GM12878 (cell line): Measurements from ENCODE around the gene GPM6B. TPM values are rescaled to one million over a fixed set of nuclear protein-coding genes. Genes with fewer than 3 reads are reported as not detected.

Experiments
- ASH2L ChIP-seq: fragments of 300-600, 200-600 bp; sonication (generic); IDR thresholded peaks from 2 replicates; pipeline ENCODE4 v1.6.1; 2017; ENCODE audit warnings: low read depth, mild to moderate bottlenecking, borderline replicate concordance
- ATF3 ChIP-seq: IDR thresholded peaks from 2 replicates; pipeline ENCODE4 v1.6.1; 2011; ENCODE audit warnings: low read depth, mild to moderate bottlenecking, low read length, moderate library complexity, borderline replicate concordance; ENCODE audit errors: extremely low read depth
- ATF7 ChIP-seq: fragments of 450-650 bp; IDR thresholded peaks from 2 replicates; pipeline ENCODE4 v1.6.1; 2016; ENCODE audit warnings: low read depth, mild to moderate bottlenecking
- BACH1 ChIP-seq: fragments of 450-650 bp; IDR thresholded peaks from 2 replicates; pipeline ENCODE4 v1.6.1; 2017; ENCODE audit warnings: mild to moderate bottlenecking, borderline replicate concordance
- BMI1 ChIP-seq: fragments of 450-650 bp; IDR thresholded peaks from 2 replicates; pipeline ENCODE4 v1.6.1; 2016; ENCODE audit warnings: mild to moderate bottlenecking, moderate library complexity, borderline replicate concordance
- EGR1 ChIP-seq, 2 experiments: IDR thresholded peaks; 1 replicate in 1 of 2; 2 replicates in 1 of 2; pipeline ENCODE4 v1.6.1; 2011 to 2012; ENCODE audit warnings: low read depth in 2 of 2, low read length in 2 of 2, borderline replicate concordance in 1 of 2, mild to moderate bottlenecking in 1 of 2, moderate library complexity in 1 of 2
- EZH2 ChIP-seq: IDR thresholded peaks from 2 replicates; pipeline ENCODE4 v1.6.1; 2012; ENCODE audit warnings: low read depth, mild to moderate bottlenecking, control low read depth, inconsistent platforms, low read length, borderline replicate concordance; ENCODE audit not compliant: control insufficient read depth
- HSF1 ChIP-seq: fragments of 150-350 bp; IDR thresholded peaks from 2 replicates; pipeline ENCODE4 v1.6.1; 2014; ENCODE audit warnings: mild to moderate bottlenecking, low read depth, low read length
- NFYB ChIP-seq: IDR thresholded peaks from 2 replicates; pipeline ENCODE4 v1.6.1; 2011; ENCODE audit warnings: low read depth, mild to moderate bottlenecking, low read length, improper control_type of control experiment, moderate library complexity; ENCODE audit not compliant: insufficient read depth
- PML ChIP-seq: IDR thresholded peaks from 2 replicates; pipeline ENCODE4 v1.6.1; 2012; ENCODE audit warnings: low read length, inconsistent platforms
- REST ChIP-seq: IDR thresholded peaks from 2 replicates; pipeline ENCODE4 v1.6.1; 2012; ENCODE audit warnings: mild to moderate bottlenecking, low read depth, low read length
- SIX5 ChIP-seq: IDR thresholded peaks from 2 replicates; pipeline ENCODE4 v1.6.1; 2011; ENCODE audit warnings: mild to moderate bottlenecking, low read depth, low read length, moderate library complexity; ENCODE audit not compliant: severe bottlenecking
- SMC3 ChIP-seq: IDR thresholded peaks from 2 replicates; pipeline ENCODE4 v1.6.1; 2011; ENCODE audit warnings: low read length, improper control_type of control experiment, borderline replicate concordance
- SREBF2 ChIP-seq: IDR thresholded peaks from 2 replicates; pipeline ENCODE4 v1.6.1; 2012; ENCODE audit warnings: mild to moderate bottlenecking, low read length
- USF1 ChIP-seq: IDR thresholded peaks from 2 replicates; pipeline ENCODE4 v1.6.1; 2011; ENCODE audit warnings: borderline replicate concordance, low read depth, mild to moderate bottlenecking, moderate library complexity, mixed read lengths, low read length; ENCODE audit not compliant: insufficient read depth; ENCODE audit errors: extremely low read length
- WRNIP1 ChIP-seq: IDR thresholded peaks from 2 replicates; pipeline ENCODE4 v1.6.1; 2011; ENCODE audit warnings: low read depth, low read length, improper control_type of control experiment, borderline replicate concordance
- ZNF24 ChIP-seq: fragments of 450-650 bp; IDR thresholded peaks from 2 replicates; pipeline ENCODE4 v1.6.1; 2017; ENCODE audit warnings: antibody characterized with exemption, mild to moderate bottlenecking
- polyA plus RNA-seq, 11 experiments: library from polyadenylated mRNA; depleted of rRNA in 4 of 11; unstranded in 6 of 11; stranded (reverse) in 5 of 11; fragments of >200 nt; fragmentation: Nextera tagmentation in 4 of 11; fragmentation: Illumina TruSeq in 1 of 11; extraction: Ambion mirVana in 4 of 11; extraction: Trizol in 1 of 11; gene quantifications; 1 replicate in 1 of 11; 2 replicates in 10 of 11; pipeline versions ENCODE4 v1.2.1 to v1.2.3, GENCODE V29; 2011 to 2016; ENCODE audit warnings: inconsistent platforms in 2 of 11, missing spikeins in 2 of 11, low read depth in 1 of 11
- total RNA-seq, 4 experiments: library from RNA; depleted of rRNA in 3 of 4; stranded (reverse); fragments of >200 nt in 3 of 4; fragmentation: Illumina TruSeq in 1 of 4; extraction: Trizol in 1 of 4; gene quantifications; 2 replicates each; pipeline versions ENCODE4 v1.2.1 to v1.2.3, GENCODE V29; 2013 to 2021
- TF ChIP-seq, protein P1 (sequence below): fragments of 450-650 bp; IDR thresholded peaks from 2 replicates; pipeline ENCODE4 v1.6.1; 2018; ENCODE audit warnings: borderline replicate concordance, mild to moderate bottlenecking; ENCODE audit not compliant: partially characterized antibody

The GPM6B gene
- total and polyA plus RNA-seq, 10 of the 15 experiments (the other 5 are each of a cell fraction or from before 2014, with no cell fraction given), result 0.01 to 2.6 (median 0.37) TPM; not detected in 2

DNA sequence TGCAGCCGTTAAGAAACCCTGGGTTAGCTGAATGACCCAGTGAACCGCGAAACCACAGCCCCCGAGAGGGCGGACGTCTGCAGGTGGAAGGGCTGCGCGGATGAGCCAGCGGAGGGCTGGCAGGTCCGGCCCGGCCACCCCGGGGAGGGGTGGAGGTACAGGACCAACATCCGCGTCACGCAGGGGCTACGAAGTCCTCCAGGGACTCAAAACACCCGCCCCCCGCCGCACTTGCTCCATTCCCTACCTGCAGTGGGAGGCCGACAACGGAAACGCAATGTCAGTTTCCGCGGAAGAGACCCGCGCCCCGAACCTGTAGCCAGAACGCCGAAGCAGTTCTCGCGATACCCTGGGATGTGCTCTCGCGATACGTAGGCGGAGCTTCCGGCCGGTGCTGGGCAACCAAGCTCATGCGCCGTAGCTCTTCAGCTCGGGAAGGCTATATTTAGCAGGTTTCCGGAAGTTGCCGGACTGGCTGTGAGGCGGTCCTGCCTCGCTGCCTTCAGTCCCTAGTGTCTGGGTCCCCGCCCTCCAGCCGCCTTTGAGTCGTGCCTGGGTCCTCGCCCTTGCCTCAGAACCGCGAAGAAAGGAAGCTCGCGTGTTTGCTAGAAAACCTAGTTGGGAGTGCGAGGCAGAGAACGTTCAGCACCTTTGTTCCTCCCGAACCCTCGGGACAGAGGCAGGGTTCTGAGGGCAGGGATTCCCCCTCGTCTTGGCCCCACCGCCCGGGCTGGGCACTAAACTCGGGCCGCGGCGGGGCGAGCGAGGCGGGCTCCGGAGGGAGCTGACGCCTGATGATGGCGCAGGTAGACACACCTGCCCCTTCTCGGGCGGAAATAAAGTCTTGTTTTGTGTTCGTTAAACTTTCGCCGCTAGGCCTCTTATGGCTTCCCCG lies 82.4 kb downstream of the GPM6B start, which contains the start of the genes OFD1 and TRAPPC2 (continued):
- TF ChIP-seq REST (no peak), ASH2L (no peak), BMI1 (peak; percentile 56), USF1 (no peak), ATF7 (no peak), SMC3 (no peak), EZH2 (no peak), ZNF24 (0 out of 2 replicates have a peak, but pooled peaks have one; percentile 31), BACH1 (peak; percentile 55; the same call in 1 of the 2 replicates), EGR1 (IDR thresholded peaks at IDR 0.05; ENCODE audit: borderline replicate concordance in 1 of 2, low read depth in 2 of 2, low read length in 2 of 2) (no peak), HSF1 (no peak), WRNIP1 (no peak), SIX5 (no peak), PML (no peak; the same call in 1 of the 2 replicates), NFYB (no peak), SREBF2 (no peak), ATF3 (no peak)
- TF ChIP-seq, protein P1, sequence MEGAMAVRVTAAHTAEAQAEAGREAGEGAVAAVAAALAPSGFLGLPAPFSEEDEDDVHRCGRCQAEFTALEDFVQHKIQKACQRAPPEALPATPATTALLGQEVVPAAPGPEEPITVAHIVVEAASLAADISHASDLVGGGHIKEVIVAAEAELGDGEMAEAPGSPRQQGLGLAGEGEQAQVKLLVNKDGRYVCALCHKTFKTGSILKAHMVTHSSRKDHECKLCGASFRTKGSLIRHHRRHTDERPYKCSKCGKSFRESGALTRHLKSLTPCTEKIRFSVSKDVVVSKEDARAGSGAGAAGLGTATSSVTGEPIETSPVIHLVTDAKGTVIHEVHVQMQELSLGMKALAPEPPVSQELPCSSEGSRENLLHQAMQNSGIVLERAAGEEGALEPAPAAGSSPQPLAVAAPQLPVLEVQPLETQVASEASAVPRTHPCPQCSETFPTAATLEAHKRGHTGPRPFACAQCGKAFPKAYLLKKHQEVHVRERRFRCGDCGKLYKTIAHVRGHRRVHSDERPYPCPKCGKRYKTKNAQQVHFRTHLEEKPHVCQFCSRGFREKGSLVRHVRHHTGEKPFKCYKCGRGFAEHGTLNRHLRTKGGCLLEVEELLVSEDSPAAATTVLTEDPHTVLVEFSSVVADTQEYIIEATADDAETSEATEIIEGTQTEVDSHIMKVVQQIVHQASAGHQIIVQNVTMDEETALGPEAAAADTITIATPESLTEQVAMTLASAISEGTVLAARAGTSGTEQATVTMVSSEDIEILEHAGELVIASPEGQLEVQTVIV, result peak; percentile 62
